Bronchial epithelial cell (primary cell): ENCODE data around the gene CCDC9. TPM values are rescaled to one million over a fixed set of nuclear protein-coding genes. Genes with fewer than 3 reads are reported as not detected.
A peak's percentile ranks its signal among the peaks of the same experiment; 100 is the strongest.

Source experiments
- DNase-seq: peaks from one replicate; pipeline ENCODE4 v3.0.0-alpha.2; 2010; ENCODE audit warnings: low read depth
- FAIRE-seq: peaks from 2 replicates; lab custom pipeline; 2011; peaks lifted over from hg19 to GRCh38; lab: Jason Lieb, UNC
- H3K27me3 ChIP-seq: 2 replicates; pipeline ENCODE4 v1.5.1; 2011; ENCODE audit warnings: low read length; ENCODE audit not compliant: control insufficient read depth, insufficient read depth
- H3K36me3 ChIP-seq: 2 replicates; pipeline ENCODE4 v1.5.1; 2011; ENCODE audit warnings: low read length; ENCODE audit not compliant: control insufficient read depth, insufficient read depth
- H3K4me3 ChIP-seq: 2 replicates; pipeline ENCODE4 v1.5.1; 2011; ENCODE audit warnings: mild to moderate bottlenecking, low read depth, low read length, control low read depth
- CTCF ChIP-seq: IDR thresholded peaks from 2 replicates; pipeline ENCODE4 v1.5.1; 2011; ENCODE audit warnings: mild to moderate bottlenecking, moderate library complexity, low read length, control low read depth, inconsistent platforms; ENCODE audit not compliant: insufficient read depth, severe bottlenecking
- total RNA-seq: library from RNA; depleted of rRNA; stranded (reverse); fragments of >200 nt; gene quantifications from 2 replicates; pipeline ENCODE4 v1.2.1, GENCODE V29; 2014

Gene CCDC9
- total RNA-seq, 1 donor from 2014 or later = 3.7 TPM

- Histone ChIP-seq H3K4me3 (no peak overlapping the region), H3K36me3 (peaks cover 14% of the 10 kb centered on the region), H3K27me3 (no peaks in the 10 kb centered on the region)
- FAIRE-seq (no peak), DNase-seq (no peak)
- TF ChIP-seq CTCF = no peak
These were observed 35.1 kb upstream of the CCDC9 start for GRCh38 chr19:47221080-47221841.

GRCh38 chr19:47221890-47222289, 34.4 kb upstream of the CCDC9 start:
- no peak for TF ChIP-seq CTCF
- peaks cover 14% of the 10 kb centered on the region for H3K36me3 ChIP-seq
- no peak for FAIRE-seq

GRCh38 chr19:47225746-47226425, 30.4 kb upstream of the CCDC9 start:
- no peak for TF ChIP-seq CTCF
- H3K36me3 ChIP-seq = peaks cover 13% of the 10 kb centered on the region
- H3K27me3 ChIP-seq = no peaks in the 10 kb centered on the region
- DNase-seq = peak; percentile 34
- H3K4me3 ChIP-seq = peak overlapping the region; percentile 28
- FAIRE-seq = no peak

More at GRCh38 chr19:47221890-47222289, 34.4 kb upstream of the CCDC9 start:
- no peaks in the 10 kb centered on the region for H3K27me3 ChIP-seq
- no peak for DNase-seq
- H3K4me3 ChIP-seq = no peak overlapping the region

- no peak for TF ChIP-seq CTCF
- Histone ChIP-seq H3K4me3 (peak overlapping the region; percentile 78), H3K36me3 (peaks cover 11% of the 10 kb centered on the region), H3K27me3 (no peaks in the 10 kb centered on the region)
- DNase-seq = no peak
- FAIRE-seq = no peak
These were observed 29.6 kb upstream of the CCDC9 start for GRCh38 chr19:47226426-47227351.

GRCh38 chr19:47227352-47228167, 28.8 kb upstream of the CCDC9 start:
- no peak for TF ChIP-seq CTCF
- DNase-seq (peak; percentile 63), FAIRE-seq (no peak)
- no peaks in the 10 kb centered on the region for H3K27me3 ChIP-seq
- peak overlapping the region; percentile 78 for H3K4me3 ChIP-seq
- H3K36me3 ChIP-seq = peaks cover 7% of the 10 kb centered on the region
